ENCODE results near the gene NMT2.
A peak's percentile ranks its signal among the peaks of the same experiment; 100 is the strongest.

Gene NMT2

GRCh38 chr10:15166325-15166724 lies 2.2 kb downstream of the NMT2 start:
- no peak for DNase-seq (ENCODE audit: low read depth)
- TF ChIP-seq, protein P1, sequence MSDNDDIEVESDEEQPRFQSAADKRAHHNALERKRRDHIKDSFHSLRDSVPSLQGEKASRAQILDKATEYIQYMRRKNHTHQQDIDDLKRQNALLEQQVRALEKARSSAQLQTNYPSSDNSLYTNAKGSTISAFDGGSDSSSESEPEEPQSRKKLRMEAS (IDR thresholded peaks at IDR 0.05; ENCODE audit: low read depth, low read length): no peak
- TF ChIP-seq MYC (IDR thresholded peaks at IDR 0.05; ENCODE audit: low read depth, low read length): no peak
- no peak for TF ChIP-seq CTCF (IDR thresholded peaks at IDR 0.05; ENCODE audit: low read depth, low read length)
- TF ChIP-seq POLR2A (IDR thresholded peaks at IDR 0.05; ENCODE audit: extremely low read depth, insufficient read length): no peak
- H3K4me3 ChIP-seq (ENCODE audit: low read depth, low read length): no peak overlapping the region

DNA sequence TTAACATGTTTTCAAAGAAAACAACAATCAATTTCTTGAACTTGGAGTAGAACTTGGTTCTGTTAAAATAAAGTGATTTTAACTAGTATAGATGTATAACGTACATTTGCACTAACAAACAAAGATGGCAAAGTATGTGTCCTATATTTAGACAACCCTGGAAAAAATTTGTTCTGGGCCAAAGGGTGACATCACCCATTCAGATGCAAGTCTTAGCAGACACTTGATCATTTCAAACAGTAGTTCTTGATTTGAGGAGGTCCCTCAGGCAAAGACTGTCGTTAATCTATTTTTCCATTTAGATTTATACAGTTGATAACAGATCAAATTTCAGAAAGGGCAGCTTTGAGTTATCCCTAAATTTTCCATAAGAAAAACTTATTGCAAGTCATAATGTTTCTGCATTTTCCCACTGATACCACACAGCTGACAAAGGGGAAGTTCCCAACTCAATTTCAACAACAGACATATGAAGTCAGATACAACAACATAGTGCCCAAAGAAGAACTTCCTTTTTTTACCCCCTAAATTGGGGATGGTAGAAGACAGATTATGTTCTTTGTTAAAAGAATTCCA lies 5.2 kb downstream of the NMT2 start:
- TF ChIP-seq CTCF (IDR thresholded peaks at IDR 0.05; ENCODE audit: low read depth, low read length) (no peak), MYC (IDR thresholded peaks at IDR 0.05; ENCODE audit: low read depth, low read length) (no peak), POLR2A (IDR thresholded peaks at IDR 0.05; ENCODE audit: extremely low read depth, insufficient read length) (no peak)
- TF ChIP-seq, protein P1 (IDR thresholded peaks at IDR 0.05; ENCODE audit: low read depth, low read length): no peak
- peak; percentile 62 for DNase-seq (ENCODE audit: low read depth)
- peak overlapping the region; percentile 21 for H3K4me3 ChIP-seq (ENCODE audit: low read depth, low read length)

DNA sequence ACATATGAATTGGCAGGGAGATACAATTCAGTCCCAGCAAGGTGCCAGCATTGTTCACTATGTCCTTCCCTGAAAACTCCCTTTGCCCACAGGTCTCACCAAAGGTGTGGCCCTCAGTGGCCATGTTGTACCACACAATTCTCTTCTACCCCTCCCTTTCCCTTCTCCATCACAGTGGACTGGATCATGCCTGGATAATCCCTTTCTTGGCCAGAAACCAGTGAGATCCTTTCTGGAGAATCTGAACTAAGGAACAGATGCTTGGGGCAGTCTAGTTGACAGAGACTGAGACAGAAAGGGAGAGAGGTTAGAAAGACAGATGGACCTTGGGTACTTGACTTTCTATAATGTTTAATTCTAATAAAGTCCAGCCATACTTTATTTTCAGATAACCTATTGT lies 9.5 kb downstream of the NMT2 start:
- H3K4me3 ChIP-seq (ENCODE audit: low read depth, low read length): no peak overlapping the region
- TF ChIP-seq, protein P1 (IDR thresholded peaks at IDR 0.05; ENCODE audit: low read depth, low read length): no peak
- TF ChIP-seq CTCF (IDR thresholded peaks at IDR 0.05; ENCODE audit: low read depth, low read length) (no peak), MYC (IDR thresholded peaks at IDR 0.05; ENCODE audit: low read depth, low read length) (no peak), POLR2A (IDR thresholded peaks at IDR 0.05; ENCODE audit: extremely low read depth, insufficient read length) (no peak)
- no peak for DNase-seq (ENCODE audit: low read depth)

GRCh38 chr10:15158448-15158847 lies 10.0 kb downstream of the NMT2 start:
- no peak for DNase-seq (ENCODE audit: low read depth)
- H3K4me3 ChIP-seq (ENCODE audit: low read depth, low read length): no peak overlapping the region
- TF ChIP-seq POLR2A (IDR thresholded peaks at IDR 0.05; ENCODE audit: extremely low read depth, insufficient read length): no peak
- TF ChIP-seq, protein P1 (IDR thresholded peaks at IDR 0.05; ENCODE audit: low read depth, low read length): no peak
- no peak for TF ChIP-seq MYC (IDR thresholded peaks at IDR 0.05; ENCODE audit: low read depth, low read length)
- TF ChIP-seq CTCF (IDR thresholded peaks at IDR 0.05; ENCODE audit: low read depth, low read length): no peak

DNA sequence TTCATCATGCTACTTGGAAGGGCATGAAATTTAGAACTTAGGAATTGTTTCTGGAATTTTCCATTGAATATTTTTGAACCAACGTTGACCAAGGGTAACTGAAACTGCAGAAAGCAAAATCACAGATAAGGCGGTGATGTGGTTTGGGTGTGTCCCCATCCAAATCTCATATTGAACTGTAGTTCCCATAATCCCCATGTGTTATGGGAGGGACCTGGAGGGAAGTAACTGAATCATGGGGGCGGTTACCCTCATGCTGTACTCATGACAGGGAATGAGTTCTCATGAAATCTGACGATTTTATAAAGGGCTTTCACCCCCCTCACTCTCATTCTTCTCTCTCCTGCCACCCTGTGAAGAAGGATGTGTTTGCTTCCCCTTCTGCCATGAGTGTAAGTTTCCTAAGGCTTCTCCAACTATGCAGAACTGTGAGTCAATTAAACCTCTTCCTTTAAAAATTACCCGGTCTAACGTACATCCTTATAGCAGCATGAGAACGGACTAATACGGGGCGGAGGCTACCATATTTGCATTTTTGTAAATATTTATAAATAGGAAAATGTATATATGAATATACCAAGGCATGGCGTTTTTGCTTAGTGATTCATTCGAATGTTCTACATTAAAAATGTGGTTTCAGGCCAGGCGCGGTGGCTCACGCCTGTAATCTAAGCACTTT lies 12.4 kb downstream of the NMT2 start:
- no peak for TF ChIP-seq MYC (IDR thresholded peaks at IDR 0.05; ENCODE audit: low read depth, low read length)
- TF ChIP-seq CTCF (IDR thresholded peaks at IDR 0.05; ENCODE audit: low read depth, low read length): no peak
- TF ChIP-seq, protein P1 (IDR thresholded peaks at IDR 0.05; ENCODE audit: low read depth, low read length): no peak
- no peak for TF ChIP-seq POLR2A (IDR thresholded peaks at IDR 0.05; ENCODE audit: extremely low read depth, insufficient read length)
- no peak for DNase-seq (ENCODE audit: low read depth)
- H3K4me3 ChIP-seq (ENCODE audit: low read depth, low read length): no peak overlapping the region

Measured in NB4 (cell line).